GM19099 (cell line): ENCODE measurements around the gene RALGAPA2.

Experiments
- POLR2A ChIP-seq: IDR thresholded peaks from 3 replicates; pipeline ENCODE4 v1.6.1; 2011; ENCODE audit warnings: low read depth; ENCODE audit not compliant: insufficient read length; ENCODE audit errors: extremely low read depth

Gene RALGAPA2

DNA sequence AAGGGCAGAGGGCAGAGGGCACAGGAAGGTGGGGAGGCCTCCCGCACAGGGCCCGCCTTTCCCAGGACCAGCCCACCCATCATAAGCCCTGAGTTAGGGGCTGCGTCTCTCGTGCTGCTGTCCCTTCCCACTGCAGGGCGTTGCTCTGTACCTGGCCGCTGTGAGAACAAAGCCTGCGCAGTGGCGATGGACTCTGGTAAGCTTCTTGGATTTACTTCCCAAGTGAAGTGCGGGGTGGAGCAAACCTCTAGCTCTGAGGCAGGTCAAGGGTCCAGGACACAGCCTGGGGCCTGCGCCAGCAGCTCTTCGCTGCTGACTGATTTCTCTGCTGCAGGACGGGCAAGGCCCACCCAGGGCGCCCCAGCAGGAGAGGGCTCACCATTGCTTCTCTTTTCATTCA, 320.7 kb downstream of the RALGAPA2 start:
- no peak for TF ChIP-seq POLR2A

DNA sequence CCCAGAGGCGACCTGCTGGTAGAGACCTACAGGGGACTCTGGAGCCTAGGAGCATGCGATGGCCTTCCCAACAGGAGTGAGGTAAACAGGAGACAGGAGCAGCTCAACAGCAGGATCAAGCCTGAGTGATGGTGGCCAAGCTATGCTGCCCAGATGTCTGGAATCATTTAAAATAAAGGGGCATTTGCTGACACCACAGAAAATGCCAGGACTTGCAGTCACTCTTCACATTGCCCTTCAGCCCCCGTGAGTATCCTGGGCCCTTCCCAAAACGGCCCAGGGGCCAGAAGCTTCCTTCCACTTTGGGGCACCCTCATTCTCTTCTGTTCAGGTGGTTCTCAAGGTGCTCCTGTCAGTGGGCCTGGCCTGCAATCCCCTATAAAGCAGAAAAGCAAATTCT, 321.3 kb downstream of the RALGAPA2 start:
- TF ChIP-seq POLR2A, result no peak

DNA sequence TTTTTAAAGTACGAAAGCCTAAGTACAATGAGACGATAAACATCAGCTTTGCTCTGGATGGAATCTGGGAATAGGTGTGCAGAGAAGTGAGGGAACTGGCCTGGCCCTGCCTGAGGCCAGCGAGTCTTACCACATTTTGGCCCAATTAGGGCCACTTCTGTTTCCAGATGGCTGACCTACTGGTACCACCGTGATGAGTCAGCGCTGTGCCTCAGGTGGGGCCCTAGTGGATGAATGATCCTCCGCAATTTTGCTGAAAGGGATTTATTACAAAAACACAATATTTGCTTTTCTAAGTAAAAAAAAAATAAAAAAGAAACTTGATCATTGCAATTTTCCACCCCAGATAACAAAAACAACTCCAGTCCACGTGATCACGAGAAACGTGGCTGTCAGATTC, 322.1 kb downstream of the RALGAPA2 start:
- TF ChIP-seq POLR2A, result no peak

DNA sequence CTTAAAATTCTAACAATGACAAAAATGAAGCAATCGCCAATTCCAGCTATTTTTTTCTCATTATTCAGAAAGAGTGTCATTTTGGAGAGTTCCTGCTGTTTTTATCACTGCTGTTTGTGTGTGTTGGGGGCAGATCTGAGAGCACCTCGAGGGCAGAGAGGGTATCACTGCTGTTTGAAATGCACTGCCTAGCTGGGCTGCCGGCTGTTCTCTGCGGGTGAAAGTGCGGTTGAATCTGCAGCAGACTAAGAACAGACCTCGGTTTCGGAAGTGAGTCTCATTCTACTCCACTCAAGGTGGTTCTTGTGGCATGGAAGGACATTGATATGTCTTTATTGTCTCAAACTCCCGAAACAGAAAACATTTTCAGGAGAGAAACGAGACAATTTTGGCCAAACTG, 326.3 kb downstream of the RALGAPA2 start:
- TF ChIP-seq POLR2A, result no peak

DNA sequence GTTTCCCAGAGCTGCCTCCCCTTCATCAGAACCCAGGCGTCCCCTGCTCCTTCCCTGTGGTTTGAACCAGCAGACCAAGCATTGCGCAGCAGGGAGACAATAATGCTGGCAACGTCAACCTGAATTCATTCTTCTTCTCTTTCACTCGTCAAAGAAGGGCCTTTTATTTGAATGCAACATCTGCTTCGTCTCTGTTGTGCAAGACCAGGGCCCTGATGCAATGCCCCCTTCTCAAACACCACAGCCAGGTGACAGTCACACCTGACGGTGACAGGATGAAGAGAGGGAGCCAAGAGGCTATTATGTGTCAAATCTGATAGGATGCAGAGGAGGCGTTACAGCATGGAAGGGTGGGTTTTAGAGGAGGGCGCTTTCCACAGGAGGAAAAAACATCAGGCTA, 336.6 kb downstream of the RALGAPA2 start:
- no peak for TF ChIP-seq POLR2A

DNA sequence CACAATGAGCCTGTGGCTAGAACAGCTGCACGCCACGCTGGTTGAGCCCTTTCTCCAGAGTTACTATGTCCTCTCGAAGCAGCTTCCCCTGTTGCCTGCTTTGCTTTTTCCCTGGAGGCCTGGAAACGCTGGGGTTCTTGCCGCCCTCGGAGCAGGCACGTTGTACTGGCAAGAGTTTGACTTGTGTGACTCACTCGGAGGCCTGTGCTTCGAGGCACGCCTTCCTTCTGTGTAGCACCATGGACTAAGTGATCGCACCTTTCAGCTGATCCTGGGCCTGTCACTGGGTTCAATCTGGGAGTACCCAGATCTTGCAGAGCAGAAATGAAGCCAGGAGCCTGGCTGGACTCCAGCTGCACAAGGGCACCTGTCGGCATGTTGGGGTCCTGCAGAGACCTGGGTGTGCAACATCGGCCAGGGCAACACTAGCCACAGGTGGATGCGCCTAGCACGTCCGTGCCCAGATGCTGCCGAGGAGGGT, 339.3 kb downstream of the RALGAPA2 start:
- TF ChIP-seq POLR2A, result no peak

DNA sequence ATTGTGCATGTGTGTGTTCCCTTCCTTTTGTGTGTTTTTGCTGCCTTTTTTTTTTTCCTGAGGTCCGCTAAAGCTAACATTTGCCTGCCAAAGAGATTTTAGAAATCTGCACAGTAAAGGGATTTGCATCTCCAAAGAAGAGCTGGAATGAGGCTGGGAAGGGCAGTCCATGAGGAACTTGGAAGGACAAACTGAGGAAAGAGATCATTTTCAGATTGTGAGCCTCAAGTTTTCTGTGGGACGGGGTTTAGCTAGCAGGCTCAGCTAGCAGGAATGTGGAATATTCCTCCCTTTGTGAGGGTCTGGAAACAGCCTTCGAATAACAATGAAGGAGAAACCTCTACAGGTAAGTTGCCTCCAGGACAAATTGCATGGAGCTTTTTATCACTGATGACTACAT, 340.8 kb downstream of the RALGAPA2 start:
- no peak for TF ChIP-seq POLR2A

DNA sequence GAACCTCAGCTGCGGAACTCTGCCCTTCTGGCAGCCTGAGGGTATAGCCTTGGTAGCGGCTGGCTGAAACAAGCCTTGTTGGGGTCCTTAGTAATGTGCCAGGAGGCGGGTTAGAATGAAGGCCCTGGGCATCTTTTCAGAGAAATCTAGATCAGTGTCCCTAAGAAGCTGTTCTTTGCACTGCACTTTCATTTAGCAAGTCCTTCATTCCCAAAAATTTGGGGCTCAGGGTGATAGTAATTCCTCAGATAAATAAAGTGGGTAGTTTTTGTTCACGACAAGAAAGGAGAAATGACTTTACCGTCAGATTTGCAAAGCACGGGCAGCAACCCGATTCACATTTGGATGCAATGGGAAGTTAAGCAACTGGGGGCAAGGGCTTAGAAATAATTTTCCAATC, 341.4 kb downstream of the RALGAPA2 start:
- TF ChIP-seq POLR2A, result no peak

DNA sequence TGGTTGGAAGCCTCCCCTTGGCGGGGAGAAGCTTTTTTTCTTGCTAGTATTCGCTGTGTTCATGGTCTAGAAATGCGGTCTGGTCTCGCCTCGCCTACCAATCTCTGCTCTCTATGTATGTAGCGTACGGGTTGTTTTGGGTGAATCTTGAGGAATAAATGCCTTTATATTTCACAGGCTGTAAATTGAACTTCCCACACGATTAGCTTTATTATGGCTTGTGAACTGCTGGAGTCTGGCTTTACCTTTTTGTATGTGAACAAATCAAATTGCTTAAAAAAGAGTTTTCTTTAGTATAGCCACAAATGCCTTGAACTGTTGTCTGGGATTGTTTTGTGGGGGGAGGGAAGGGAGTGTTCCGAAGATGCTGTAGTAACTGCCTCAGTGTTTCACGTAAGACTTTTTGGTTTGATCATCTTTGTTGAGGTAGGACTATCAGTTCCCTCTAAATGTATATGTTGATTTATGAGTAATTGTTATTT, 342.3 kb downstream of the RALGAPA2 start:
- TF ChIP-seq POLR2A, result no peak

DNA sequence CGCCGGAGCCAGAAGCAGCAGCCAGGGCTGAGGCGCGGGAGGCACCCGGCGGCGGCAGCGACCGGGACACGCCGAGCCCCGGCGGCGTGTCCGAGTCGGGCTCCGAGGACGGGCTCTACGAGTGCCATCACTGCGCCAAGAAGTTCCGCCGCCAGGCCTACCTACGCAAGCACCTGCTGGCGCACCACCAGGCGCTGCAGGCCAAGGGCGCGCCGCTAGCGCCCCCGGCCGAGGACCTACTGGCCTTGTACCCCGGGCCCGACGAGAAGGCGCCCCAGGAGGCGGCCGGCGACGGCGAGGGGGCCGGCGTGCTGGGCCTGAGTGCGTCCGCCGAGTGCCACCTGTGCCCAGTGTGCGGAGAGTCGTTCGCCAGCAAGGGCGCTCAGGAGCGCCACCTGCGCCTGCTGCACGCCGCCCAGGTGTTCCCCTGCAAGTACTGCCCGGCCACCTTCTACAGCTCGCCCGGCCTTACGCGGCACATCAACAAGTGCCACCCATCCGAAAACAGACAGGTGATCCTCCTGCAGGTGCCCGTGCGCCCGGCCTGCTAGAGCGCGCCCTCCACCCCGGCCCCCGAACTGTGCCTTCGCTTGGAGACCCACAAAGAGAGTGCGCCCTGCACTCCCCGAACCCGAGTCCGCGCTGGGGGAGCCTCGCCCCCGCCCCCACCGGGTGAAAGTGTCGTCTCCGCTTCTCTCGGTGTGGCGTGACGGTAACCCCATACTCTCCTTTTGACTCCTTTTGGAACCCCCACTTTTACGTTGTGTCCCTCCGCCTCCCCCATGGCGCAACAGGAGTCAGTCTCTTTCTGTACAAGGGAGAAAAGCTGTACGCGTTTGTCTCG, 343.0 kb downstream of the RALGAPA2 start:
- no peak for TF ChIP-seq POLR2A

DNA sequence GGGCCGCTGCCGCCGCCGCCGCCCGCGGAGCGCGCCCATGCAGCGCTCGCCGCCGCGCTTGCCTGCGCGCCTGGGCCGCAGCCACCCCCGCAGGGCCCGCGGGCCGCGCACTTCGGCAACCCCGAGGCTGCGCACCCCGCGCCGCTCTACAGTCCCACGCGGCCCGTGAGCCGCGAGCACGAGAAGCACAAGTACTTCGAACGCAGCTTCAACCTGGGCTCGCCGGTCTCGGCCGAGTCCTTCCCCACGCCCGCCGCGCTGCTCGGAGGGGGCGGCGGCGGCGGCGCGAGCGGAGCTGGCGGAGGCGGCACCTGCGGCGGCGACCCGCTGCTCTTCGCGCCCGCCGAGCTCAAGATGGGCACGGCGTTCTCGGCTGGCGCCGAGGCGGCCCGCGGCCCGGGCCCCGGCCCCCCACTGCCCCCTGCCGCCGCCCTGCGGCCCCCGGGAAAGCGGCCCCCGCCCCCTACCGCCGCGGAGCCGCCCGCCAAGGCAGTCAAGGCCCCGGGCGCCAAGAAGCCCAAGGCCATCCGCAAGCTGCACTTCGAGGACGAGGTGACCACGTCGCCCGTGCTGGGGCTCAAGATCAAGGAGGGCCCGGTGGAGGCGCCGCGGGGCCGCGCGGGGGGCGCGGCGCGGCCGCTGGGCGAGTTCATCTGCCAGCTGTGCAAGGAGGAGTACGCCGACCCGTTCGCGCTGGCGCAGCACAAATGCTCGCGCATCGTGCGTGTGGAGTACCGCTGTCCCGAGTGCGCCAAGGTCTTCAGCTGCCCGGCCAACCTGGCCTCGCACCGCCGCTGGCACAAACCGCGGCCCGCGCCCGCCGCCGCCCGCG, 343.8 kb downstream of the RALGAPA2 start:
- TF ChIP-seq POLR2A, result no peak

DNA sequence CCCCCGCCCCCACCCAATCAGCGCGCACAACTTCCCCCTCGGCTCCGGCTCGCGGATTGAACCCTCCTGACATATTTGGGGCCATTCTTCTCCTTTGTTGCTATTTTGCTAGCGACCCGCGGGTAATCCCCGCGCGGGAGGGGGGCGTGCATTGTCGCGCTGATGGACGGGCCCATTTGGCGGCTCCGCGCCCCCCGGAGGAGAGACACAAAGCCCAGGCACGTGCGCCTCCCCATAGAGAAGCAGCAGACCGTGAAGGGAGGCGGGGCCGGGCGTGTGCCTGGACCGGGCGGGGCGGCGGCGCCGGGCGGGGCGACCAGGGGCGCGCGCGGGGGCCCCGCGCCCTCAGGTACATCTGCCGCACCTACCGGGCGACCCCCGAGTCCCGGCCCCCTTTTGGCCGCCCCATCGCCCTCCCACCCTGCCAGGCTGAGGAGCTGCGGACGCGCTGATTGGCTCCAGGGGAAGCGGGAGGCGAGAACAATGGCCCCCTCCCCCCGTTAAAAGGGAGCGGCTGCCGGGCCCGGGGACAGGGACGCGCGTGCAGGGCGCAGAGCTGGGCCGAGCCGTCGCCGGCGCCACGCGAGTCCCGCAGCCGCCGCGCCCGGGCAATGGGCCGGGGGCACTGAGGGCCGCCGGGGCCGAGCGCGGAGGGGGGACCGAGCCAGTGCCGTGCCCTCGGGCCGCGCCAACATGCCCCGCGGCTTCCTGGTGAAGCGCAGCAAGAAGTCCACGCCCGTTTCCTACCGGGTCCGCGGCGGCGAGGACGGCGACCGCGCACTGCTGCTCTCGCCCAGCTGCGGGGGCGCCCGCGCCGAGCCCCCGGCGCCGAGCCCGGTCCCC, 344.6 kb downstream of the RALGAPA2 start, which contains the start of gene INSM1:
INSM1 (plus strand) TSS at position 530 of the 843 bp plus-strand sequence; CDS start at position 694, 164 bp downstream.
- TF ChIP-seq POLR2A, result no peak

DNA sequence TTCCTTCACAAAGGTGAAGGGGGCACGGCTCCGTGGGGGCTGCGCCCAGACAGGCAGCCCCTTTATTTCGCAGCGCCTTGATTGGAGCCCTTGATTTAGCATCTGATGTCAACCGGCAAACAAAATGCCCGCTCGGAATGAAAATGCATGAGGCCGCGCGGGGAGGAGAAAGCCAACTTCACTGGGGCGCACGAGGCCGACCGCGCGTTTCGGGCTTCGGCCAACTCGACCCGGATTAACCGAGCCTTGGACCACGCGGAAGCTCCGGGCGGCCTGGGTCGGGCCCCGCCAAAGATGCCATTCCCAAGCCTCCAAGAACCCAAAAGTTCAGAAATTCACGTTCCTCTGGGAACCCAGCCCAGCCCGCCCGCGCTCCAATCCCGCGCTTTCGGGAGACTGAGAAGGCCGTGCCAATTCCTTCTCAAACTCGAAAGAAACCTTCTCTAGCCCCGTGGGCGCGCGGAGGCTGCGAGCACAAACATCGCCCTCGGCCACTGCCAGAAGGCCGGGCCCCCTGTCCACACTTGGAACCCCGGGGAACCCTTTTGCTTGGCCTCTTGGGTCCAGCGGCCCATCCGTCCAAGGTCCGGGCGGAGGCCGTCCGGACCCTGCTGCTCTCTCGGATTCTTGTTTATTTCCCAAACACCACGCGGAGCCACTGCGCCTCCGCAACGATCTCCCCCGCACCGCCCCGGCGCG, 345.4 kb downstream of the RALGAPA2 start:
- TF ChIP-seq POLR2A, result no peak

DNA sequence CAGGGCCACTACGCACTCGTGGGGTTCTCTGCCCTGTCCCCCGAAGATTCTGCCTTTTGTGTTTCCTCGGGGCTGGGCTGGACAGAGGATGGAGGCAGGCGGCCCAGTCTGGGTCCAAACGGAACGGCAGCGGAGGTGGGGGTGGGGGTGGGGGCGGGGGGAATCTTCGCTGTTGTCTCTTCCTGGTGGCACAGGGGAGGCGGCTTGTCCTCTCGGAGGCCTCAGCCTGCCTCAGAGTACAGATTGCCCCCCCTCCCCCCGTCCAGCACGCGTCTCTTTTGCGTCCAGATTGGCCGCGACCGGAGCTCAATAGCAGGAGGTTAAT, 345.9 kb downstream of the RALGAPA2 start:
- TF ChIP-seq POLR2A, result no peak

DNA sequence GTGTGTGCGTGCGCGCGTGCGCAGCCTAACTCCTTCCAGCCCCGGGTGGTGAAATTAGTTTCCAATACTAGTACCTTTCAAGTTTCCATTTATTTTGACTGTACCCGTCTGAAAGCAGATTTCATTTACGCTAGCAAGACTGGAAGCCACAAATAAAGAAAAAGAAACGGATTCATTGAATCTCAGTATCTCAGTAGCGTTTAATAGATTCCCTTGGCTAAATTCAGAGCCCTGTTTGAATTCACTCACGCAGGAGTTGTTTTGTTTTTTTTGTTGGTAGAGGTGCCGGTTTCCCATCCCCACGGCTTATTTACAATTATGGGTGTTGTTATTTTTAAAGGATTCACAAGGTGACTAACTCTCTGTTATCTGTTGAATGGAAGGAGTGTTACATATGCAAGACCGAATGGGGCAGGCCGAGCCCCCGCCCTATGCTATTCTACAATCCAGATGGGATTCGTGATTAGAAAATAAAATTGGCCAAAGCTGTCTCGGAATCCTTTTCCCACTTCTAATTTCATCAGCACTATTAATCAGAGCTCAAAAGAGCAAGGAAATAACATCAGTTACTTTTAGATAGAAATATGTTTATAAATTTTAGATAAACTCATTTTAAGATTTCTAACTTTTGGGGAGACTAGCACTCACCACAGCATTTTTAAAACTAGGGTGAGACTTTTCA, 346.8 kb downstream of the RALGAPA2 start:
- TF ChIP-seq POLR2A, result no peak
